HL-60 (cell line): ENCODE results near the gene EFHB.

Source experiments
- DNase-seq, 2 experiments: peaks; one replicate each; pipeline ENCODE4 v3.0.0-alpha.2; 2010 to 2020; ENCODE audit warnings: low read depth in 1 of 2, low spot score in 1 of 2
- H3K27ac ChIP-seq: fragments of 250-450 bp; sonication (Bioruptor Pico); replicated peaks from 2 replicates; pipeline ENCODE4 v1.5.1; 2020; ENCODE audit warnings: mild to moderate bottlenecking, moderate library complexity
- H3K27me3 ChIP-seq: fragments of 250-450 bp; sonication (Bioruptor Pico); 2 replicates; pipeline ENCODE4 v1.5.1; 2021; ENCODE audit warnings: mild to moderate bottlenecking, moderate library complexity; ENCODE audit not compliant: insufficient read depth, poor library complexity, severe bottlenecking
- H3K4me3 ChIP-seq: replicated peaks from 2 replicates; pipeline ENCODE4 v1.5.1; 2011; ENCODE audit warnings: mild to moderate bottlenecking, control low read depth, low read length; ENCODE audit not compliant: insufficient read depth
- CTCF ChIP-seq: IDR thresholded peaks from one replicate; pipeline ENCODE4 v1.5.1; 2011; ENCODE audit warnings: low read length, control low read depth, inconsistent platforms; ENCODE audit not compliant: insufficient read depth
- GABPA ChIP-seq: IDR thresholded peaks from 2 replicates; pipeline ENCODE4 v1.6.1; 2012; ENCODE audit warnings: low read depth
- POLR2AphosphoS5 ChIP-seq: IDR thresholded peaks from 2 replicates; pipeline ENCODE4 v1.6.1; 2012; ENCODE audit warnings: low read depth
- REST ChIP-seq: IDR thresholded peaks from 2 replicates; pipeline ENCODE4 v1.6.1; 2012; ENCODE audit warnings: low read depth; ENCODE audit not compliant: insufficient replicate concordance
- SPI1 ChIP-seq: IDR thresholded peaks from 2 replicates; pipeline ENCODE4 v1.6.1; 2012; ENCODE audit warnings: low read depth, mild to moderate bottlenecking, borderline replicate concordance

The EFHB gene

GRCh38 chr3:19932422-19932821 lies 1.6 kb downstream of the EFHB start:
- no peak overlapping the region for H3K4me3 ChIP-seq
- DNase-seq, result no peak
- no peak overlapping the region for H3K27ac ChIP-seq
- H3K27me3 ChIP-seq, result no peaks in the 10 kb centered on the region
- TF ChIP-seq REST (no peak), GABPA (no peak), POLR2AphosphoS5 (no peak), SPI1 (no peak), CTCF (no peak)

GRCh38 chr3:19931767-19932188 lies 2.2 kb downstream of the EFHB start:
- TF ChIP-seq SPI1 (no peak), REST (no peak), POLR2AphosphoS5 (no peak), CTCF (no peak), GABPA (no peak)
- peak in 1 of 2 experiments; percentile 14 for DNase-seq
- H3K27me3 ChIP-seq, result no peaks in the 10 kb centered on the region
- no peak overlapping the region for H3K4me3 ChIP-seq
- H3K27ac ChIP-seq, result no peak overlapping the region; the same call in 1 of the 2 replicates

- H3K27ac ChIP-seq, result no peak overlapping the region; the same call in 1 of the 2 replicates
Observed at GRCh38 chr3:19931180-19931692, 2.8 kb downstream of the EFHB start.

More at GRCh38 chr3:19931180-19931692, 2.8 kb downstream of the EFHB start:
- TF ChIP-seq POLR2AphosphoS5, result peak; percentile 54
- no peak for TF ChIP-seq CTCF
- peak; percentile 84 for TF ChIP-seq SPI1
- peak in 1 of 2 experiments; percentile 81 for DNase-seq
- Histone ChIP-seq H3K27me3 (no peaks in the 10 kb centered on the region), H3K4me3 (no peak overlapping the region)
